DMS79 (cell line): Measurements from ENCODE around the gene NAT14.
A peak's percentile ranks its signal among the peaks of the same experiment; 100 is the strongest.

ENCODE experiments used
- DNase-seq: peaks from one replicate; lab custom pipeline; 2025; lab: John Stamatoyannopoulos, UW

Gene NAT14

DNA sequence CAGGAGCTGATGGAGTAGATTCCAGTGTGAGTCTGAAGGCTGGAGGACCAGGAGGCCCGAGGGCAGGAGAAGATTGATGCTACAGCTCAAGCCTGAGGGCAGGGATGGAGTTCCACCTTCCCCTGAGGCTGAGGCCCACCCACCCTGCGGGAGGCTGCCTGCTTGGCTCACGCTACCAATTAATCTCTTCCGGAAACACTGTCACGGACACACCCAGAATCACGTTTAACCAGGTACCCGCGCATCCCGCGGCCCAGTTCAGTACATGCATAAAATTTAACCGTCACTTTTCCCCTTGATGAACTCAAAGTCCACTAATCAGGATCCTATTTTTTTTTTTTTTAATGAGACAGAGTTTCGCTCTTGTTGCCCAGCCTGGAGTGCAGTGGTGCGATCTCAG is 13.7 kb upstream of the NAT14 start:
- no peak for DNase-seq

DNA sequence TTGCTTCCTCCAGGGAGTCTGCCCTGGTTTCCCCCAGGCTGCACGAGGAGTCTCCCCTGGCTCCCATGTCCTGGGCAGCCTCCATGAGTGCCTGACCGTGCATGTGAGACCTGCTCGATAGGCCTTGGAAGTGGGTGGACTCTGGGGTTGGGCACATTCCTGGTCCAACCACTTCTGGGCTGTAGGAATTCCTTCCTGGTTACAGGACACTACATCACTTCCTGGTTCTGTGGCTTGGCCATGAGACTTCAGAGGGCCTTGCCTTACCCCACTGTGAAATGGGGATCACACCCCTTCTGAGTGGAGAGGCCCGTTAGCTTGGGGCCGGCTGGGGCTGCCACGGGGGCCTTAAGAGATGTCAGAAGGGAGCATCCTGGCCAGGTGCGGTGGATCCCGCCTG is 12.5 kb upstream of the NAT14 start:
- DNase-seq, result no peak

GRCh38 chr19:55473225-55474012 is 11.6 kb upstream of the NAT14 start:
- no peak for DNase-seq

GRCh38 chr19:55474269-55475265 is 10.4 kb upstream of the NAT14 start:
- no peak for DNase-seq

- DNase-seq, result peak; percentile 94
These were observed 8.8 kb upstream of the NAT14 start, which contains the start of gene ZNF628 for GRCh38 chr19:55476100-55476775. Gene ZNF628, plus strand, starts transcription at chr19:55476617. Its CDS starts 3,294 bp downstream, at chr19:55479911.

DNA sequence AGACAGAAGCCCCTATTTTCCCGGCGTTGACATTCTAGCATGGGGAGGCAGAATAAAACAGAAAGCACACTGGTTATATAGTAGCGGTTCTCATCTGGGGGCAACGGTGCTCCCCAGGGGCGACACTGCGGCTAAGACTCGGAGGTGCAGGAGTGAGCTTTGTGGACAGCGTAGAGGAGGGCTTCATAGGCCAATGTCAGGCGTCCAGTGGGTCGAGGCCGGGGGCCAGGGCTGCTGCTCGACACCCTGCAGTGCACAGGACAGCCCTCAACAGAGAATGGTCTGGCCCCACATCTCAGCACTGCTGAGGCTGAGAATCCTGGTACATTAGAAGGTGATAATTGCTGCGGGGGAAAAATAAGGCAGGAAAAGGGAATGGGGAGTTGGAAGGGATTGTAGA is 7.1 kb upstream of the NAT14 start:
- no peak for DNase-seq

- no peak for DNase-seq
These were observed 6.6 kb upstream of the NAT14 start for GRCh38 chr19:55478364-55478763.

GRCh38 chr19:55479045-55479444 is 5.9 kb upstream of the NAT14 start:
- no peak for DNase-seq

DNA sequence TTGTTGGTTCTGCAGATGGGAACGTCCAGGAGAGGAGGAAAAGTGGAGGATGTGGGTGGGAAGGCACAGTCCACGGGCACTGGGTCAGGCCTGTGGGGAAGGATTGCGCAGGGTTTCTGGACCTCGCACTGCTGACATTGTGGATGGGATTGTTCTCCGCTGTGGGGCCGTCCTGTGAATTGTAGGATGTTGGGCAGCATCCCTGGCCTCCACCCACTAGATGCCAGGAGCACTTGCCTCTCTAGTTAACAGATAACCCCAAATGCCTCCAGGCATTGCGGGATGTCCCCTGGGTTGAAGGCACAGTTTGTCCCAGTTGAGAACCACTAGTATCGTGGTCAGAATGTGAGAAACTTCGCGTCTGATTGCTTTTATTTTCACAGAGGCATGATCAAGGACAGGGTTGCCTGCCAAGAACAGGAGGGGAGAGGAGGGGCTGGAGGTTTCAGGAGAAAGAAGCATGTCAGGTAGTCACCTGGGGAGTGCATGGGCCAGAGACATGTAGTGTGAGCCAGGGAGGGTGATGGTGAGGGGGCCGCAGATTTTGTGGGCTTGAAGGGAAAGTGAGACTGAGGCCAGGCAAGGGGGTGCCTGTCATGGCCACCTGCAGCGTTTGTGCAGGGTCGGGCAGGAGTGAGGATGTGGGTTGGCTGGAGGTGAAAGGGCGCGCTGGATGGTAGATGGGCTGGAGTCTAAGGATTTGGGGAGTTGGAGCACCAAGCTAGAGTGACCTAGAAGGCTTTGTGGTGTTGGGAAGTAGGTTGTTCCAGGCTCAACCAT is 5.3 kb upstream of the NAT14 start:
- DNase-seq, result no peak

DNA sequence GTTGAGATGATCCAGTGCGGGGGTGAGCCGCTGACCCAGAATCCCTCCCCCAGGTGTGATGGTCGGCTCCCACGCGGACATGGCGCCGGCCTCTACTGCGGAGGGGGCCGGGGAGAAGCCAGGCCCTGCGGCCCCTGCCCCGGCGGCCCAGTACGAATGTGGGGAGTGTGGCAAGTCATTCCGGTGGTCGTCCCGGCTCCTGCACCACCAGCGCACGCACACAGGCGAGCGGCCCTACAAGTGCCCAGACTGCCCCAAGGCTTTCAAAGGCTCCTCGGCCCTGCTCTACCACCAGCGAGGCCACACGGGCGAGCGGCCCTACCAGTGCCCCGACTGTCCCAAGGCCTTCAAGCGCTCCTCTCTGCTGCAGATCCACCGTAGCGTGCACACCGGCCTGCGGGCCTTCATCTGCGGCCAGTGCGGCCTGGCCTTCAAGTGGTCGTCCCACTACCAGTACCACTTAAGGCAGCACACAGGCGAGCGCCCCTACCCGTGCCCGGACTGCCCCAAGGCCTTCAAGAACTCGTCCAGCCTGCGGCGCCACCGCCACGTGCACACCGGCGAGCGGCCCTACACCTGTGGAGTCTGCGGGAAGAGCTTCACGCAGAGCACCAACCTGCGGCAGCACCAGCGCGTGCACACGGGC is 3.7 kb upstream of the NAT14 start:
- DNase-seq, result no peak

DNA sequence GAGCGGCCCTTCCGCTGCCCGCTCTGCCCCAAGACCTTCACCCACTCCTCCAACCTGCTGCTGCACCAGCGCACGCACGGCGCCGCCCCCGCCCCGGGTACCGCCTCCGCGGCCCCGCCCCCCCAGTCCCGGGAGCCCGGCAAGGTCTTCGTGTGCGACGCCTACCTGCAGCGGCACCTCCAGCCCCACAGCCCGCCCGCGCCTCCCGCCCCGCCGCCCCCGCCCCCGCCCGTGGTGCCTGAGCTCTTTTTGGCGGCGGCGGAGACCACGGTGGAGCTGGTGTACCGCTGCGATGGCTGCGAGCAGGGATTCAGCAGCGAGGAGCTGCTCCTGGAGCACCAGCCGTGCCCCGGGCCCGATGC is 3.2 kb upstream of the NAT14 start:
- DNase-seq, result no peak

- DNase-seq, result no peak
These were observed 2.6 kb upstream of the NAT14 start for GRCh38 chr19:55482156-55482961.

DNA sequence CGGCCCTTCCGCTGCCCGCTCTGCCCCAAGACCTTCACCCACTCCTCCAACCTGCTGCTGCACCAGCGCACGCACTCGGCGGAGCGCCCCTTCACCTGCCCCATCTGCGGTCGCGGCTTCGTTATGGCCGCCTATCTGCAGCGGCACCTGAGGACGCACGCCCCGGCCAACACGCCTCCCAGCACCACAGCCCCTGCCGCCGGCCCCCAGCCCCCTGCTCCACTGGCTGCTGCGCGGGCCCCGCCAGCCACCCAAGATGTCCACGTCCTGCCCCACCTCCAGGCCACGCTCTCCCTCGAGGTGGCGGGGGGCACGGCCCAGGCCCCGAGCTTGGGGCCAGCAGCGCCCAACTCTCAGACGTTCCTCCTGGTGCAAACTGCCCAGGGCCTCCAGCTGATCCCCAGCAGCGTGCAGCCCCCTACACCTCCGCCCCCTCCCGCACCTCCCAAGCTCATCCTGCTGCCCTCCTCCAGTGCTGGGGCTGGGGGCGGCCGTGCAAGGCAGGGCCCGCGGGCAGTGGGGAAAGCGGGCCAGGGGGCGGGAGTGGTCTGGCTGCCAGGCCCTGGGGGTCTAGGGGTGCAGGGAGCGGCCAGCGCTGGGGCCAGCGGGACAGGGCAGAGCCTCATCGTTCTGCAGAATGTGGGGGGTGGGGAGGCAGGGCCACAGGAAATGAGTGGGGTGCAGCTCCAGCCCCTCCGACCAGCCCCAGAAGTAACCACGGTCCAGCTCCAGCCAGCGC is 1.9 kb upstream of the NAT14 start:
- no peak for DNase-seq

DNA sequence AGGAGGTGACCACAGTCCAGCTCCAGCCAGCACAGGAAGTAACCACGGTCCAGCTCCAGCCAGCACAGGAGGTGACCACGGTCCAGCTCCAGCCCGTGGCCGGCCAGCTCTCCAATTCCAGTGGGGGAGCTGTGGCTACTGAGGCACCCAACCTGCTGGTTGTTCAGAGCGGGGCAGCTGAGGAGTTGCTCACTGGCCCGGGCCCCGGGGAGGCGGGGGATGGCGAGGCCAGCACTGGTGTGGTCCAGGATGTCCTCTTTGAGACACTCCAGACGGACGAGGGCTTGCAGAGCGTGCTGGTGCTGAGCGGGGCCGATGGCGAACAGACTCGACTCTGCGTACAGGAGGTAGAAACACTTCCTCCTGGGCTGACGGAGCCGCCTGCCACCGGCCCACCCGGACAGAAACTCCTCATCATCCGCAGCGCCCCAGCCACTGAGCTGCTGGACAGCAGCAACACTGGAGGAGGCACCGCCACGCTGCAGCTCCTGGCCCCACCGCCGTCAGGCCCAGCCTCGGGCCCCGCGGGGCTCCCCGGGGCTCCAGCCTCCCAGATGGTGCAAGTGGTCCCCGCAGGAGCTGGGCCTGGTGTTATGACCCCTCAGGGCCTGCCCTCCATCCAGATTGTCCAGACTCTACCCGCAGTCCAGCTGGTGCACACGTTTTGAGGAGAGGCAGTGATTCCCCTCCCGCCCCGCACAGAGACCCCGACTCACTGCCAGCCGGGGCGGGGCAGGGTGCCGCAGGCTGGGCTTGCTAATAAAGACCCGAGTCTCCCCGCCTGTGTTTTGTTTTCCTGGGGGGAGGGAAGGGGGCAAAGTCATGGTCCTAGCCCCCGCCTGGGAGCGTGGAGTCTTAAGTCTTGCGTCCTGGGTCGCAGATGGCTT is 1.0 kb upstream of the NAT14 start:
- no peak for DNase-seq

GRCh38 chr19:55485439-55486011 is 537 bp downstream of the NAT14 start:
- no peak for DNase-seq

GRCh38 chr19:55486043-55486970 is 1.3 kb downstream of the NAT14 start:
- DNase-seq, result no peak
